NCI-H1105 treated with DMSO at 0.1 percent for 48 hours (cell line): ENCODE results near the gene ZNF648.
"Not testable (repeated sequence)": the region's sequence is repeated elsewhere in the genome, so short reads cannot be mapped to it uniquely, and the experiment has no call there.

Experiments
- DNase-seq: peaks from one replicate; lab custom pipeline; 2025; lab: John Stamatoyannopoulos, UW

Gene ZNF648

GRCh38 chr1:182071924-182072323, 10.4 kb upstream of the ZNF648 start:
- DNase-seq, result no peak

GRCh38 chr1:182069028-182069466, 7.5 kb upstream of the ZNF648 start:
- DNase-seq, result peak; percentile 64

GRCh38 chr1:182066934-182067333, 5.4 kb upstream of the ZNF648 start:
- DNase-seq, result no peak

DNA sequence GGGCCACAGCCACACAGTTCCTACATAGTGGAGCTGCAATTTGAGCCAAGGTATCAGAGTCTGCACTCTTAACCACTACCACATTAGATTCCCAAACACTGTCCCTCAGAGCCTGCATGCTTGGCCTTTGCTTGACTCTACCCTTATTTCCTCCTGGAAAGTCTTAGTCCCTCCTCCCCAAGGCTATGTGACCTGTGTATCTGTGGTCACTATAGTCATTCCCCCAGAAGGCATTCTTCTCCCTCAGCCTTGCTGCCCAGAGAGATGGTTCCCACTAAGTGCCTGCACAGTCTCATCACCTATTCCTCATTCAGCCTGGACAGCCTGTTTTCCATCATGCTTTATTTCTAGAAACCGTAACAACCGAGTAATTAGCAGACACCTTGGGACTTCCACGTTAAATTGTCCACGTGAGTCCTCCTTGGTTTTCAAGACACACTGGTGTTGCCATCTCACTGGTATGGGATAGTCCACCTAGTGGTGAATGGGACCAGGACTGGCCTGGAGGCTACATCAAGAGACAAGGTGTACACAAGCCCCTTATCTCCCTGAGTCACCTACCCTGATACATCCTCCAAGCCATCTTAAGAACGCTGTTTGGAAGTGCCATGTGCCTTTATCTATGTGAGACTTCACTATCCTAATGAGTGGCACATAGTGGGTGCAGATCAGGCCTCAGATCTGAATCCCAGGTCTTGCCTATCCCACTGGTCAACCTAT, 3.8 kb upstream of the ZNF648 start:
- no peak for DNase-seq

DNA sequence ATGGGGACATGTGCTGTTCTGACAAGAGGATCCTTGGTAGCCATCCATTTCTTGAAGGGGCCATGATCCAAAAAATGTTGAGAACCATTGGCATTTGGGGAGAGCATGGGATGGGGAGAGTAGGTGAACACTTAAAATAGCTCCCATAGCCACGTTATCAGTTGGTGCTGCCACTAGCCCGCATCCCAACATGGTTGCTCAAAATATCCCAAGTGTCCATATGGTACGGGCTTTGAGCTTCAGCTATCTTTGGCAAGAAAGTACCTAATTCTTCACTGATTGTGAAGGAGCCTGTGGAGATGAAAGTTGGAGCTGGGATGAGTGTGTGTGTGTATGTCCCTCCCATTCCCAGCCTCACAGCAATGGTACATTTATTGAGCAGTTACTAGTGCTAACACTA, 3.1 kb upstream of the ZNF648 start:
- DNase-seq, result no peak

- no peak for DNase-seq
Observed at GRCh38 chr1:182062223-182062622, 711 bp upstream of the ZNF648 start.

- DNase-seq, result no peak
Observed at GRCh38 chr1:182060877-182061276, 635 bp downstream of the ZNF648 start.

GRCh38 chr1:182059936-182060335, 1.6 kb downstream of the ZNF648 start:
- no peak for DNase-seq

DNA sequence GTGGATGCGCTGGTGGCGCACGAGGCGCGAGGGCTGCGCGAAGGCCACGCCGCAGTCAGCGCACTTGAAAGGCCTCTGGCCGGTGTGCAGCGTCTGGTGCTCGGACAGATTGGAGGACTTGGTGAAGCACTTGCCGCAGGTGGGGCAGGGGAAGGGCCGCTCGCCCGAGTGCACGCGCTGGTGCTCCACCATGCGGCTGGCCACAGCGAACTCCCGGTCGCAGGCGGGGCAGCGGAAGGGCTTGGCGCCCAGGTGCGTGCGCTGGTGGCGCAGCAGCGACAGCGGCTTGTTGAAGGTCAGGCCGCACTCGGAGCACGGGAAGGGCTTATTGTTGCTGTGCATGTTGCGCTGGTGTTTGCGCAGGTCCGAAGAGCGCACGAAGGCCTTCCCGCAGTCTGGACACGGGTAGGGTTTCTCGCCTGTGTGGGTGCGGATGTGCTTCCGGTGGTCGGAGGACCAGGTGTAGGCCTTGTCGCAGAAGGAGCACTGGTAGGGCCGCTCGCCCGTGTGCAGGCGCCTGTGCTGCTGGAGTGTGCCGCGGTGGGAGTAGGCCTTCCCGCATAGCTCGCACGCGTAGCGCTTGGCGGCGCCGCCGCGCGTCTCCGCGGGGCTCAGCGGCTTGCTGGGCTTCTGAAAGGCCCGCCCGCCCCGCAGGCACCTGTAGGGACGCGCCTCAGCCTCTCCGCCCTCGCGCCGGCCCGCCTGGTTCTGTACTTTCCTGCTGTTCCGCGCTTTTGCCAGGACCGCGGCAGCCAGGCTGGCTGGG, 4.7 kb downstream of the ZNF648 start:
- DNase-seq, result no peak

- DNase-seq, result peak; percentile 52
Observed at GRCh38 chr1:182054698-182055326, 6.7 kb downstream of the ZNF648 start.

- no peak for DNase-seq
Observed at GRCh38 chr1:182052355-182052754, 9.2 kb downstream of the ZNF648 start.

- DNase-seq, result no peak
Observed at GRCh38 chr1:182051938-182052337, 9.6 kb downstream of the ZNF648 start.

- no peak for DNase-seq
Observed at GRCh38 chr1:182050481-182051448, 10.7 kb downstream of the ZNF648 start.

GRCh38 chr1:182048562-182048961, 12.9 kb downstream of the ZNF648 start:
- DNase-seq, result no peak

DNA sequence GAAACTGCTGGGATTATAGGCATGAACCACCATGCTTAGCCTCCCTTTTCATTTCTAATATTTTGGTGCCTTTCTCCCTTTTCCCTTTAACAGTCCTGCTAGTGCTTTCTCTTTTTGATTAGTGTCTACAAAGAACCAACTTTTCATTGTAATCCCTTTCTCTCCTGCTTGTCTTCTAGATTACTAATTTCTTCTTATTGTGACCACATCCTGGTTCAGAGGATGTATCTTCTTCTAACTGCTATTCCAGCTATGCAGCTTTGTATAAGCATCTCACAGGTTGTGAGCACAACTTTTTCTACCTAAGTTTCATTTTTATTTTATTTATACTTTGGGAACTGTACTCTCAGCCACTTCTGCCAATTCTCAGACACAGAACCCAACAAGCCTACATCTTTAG, 14.7 kb downstream of the ZNF648 start:
- no peak for DNase-seq

- not testable (repeated sequence) for DNase-seq
Observed at GRCh38 chr1:182045481-182045880, 16.0 kb downstream of the ZNF648 start.

DNA sequence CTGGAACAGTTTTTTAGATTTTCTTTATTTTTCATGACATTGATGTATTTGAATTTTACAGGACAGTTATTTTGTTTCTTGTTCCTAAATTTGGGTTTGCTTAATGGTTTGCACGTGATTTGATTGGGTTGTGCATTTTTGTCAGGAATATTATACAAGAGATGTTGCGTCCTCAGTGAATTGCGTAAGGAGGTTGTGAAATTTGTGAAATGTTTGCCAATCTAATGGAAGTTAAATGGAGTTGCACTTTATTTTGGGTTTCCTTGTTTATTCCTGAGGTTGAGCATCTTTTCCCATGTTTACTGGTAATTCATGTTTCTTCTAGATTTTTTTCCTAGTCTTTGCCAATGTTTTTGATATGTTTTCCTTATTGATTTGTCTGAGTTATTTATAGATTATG, 19.9 kb downstream of the ZNF648 start:
- no peak for DNase-seq

DNA sequence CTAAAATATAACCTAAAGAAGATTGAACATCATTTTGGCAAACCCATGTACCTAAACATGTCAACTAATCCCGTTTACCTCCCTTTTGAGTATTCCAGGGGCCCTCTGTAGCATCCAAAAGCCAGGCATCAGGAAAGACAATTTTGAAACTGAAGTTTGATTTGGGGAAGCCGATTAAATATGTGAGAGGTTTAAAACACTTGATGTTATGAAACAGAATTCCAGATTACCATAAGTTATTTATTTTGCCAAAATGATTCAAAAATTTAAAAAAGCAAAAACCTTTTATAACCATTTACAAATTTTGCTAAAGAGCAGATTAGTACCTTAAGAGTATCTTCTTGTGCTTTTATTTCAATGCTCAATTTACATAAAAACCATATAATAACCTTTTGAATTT, 23.3 kb downstream of the ZNF648 start:
- no peak for DNase-seq

DNA sequence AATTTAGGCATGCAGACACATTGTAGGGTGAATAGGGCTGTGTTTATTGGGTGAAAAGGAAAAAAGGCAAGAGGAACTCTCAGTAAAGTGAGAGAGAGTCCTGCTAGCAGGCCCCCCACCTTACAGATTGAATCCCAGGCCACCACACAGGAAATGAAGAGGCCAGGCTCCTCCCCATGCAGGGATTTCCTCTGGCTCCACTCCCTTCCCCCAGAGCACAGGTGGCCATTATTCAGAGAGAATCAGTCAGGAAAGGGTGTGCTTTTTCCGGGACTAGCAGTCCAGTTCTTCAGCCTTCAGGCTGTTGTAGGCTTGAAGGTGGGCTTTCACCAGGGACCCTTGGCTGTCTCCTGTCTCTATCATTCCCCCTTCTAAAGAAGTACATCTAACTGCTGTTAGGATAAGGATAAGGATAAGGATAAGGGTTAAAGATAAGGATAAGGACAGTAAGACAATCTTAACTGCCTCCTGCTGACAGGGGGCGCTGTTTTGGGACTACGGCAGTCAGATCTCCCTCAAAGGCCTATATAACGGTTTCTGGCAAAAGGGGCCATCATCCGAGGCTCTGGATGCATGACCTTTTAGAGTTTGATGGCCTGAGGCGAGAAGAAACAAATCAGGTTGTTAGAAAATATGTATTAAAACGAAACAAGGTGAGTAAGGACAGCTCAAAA, 26.3 kb downstream of the ZNF648 start:
- no peak for DNase-seq

- no peak for DNase-seq
Observed at GRCh38 chr1:182032251-182032650, 29.3 kb downstream of the ZNF648 start.
